ENCODE results near the gene CCL4.
A peak's percentile ranks its signal among the peaks of the same experiment; 100 is the strongest.

CCL4 gene

DNA sequence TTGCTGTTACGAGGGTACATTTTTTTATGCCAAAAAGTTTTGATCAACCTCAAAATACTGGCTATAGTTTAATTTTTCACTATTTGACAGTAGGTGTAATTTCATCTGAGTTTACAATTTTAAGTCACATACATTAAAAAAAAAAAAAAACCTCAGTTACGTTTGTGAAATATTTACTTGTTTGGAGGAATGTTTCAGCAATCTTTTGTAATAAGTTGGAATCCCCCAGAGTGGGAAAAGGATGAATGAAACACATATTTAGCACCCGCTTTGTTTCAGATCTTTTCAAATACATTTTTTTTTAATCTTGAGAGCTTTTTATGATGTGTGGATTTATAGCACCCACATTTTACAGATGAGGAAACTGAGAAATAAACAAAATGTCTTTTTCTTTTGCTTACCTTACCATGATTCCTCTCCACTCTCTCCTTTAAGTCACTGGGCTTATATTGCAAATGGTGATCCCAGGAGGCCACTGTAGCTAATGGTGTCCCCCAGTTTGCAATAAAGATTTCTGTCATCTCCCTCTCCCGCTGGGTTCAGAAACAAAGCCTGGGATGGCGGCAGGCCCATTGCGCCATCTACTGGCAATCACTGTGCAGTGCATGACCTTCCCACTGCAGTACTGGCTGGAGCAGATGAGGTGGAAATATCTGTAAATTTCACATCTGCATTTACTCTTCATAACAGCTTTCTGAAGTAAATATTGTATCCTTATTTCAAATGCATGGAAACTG lies 45.1 kb downstream of the CCL4 start:
- DNase-seq, result peak in 1 of 2 experiments; percentile 55

DNA sequence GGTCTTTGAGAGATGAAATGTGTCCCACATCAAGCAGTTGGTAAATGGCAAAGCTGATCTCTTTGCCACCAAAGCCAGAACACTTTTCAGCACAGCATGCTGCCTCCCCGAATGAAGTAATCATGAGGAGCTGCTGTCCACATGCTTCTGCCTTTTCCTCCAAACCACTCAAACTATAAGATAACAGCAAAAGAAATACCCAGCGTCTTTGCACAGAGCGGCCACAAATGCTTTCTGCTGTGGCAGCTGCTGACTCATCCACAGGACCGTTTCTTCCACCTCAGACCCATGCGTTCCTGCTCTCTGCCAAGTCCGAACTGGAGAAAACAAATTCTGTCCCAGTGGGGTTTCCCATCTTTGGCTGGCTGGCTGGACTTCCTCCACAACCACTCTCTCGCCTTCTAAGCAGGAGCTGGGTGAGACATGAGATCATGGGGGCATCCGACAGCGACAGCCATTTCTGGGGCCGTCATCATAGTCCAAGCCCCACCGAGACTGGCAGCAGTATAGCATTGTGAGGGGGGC lies 45.7 kb downstream of the CCL4 start:
- peak in 1 of 2 experiments; percentile 45 for DNase-seq

DNA sequence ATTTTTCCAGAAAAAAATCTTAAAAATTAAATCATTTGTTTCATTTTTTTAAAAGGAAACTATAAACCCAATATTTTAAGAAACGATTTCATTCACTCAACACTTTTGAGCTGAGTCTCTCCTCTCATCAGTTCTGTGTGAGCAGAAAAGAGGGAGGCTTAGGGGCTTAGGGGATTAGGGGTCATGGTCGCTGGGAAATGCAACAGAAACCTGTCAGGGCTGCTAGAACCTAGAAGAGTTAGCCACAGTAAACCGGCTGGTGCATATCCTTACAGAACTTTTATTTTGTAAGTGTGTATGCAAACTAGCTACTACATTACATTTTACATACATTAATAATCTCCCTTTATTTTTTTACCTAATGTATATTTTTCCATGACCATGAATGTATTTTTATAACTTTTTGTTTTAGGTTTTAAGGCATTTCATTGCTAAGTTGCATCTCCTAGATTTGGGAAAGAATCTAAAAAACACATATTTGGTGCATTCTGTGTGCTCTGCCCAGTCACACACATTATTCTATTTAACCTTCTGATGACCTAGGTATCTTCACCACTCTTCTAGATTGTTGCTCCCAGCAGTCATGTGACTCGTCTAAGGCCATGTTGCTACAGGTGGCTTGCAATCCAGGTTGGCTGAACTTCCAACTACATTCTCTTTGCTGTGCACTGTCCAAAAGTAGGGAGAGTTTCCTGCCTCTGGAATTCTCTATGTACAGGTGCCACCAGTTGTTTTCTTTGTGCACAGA lies 48.4 kb downstream of the CCL4 start:
- no peak for DNase-seq

DNA sequence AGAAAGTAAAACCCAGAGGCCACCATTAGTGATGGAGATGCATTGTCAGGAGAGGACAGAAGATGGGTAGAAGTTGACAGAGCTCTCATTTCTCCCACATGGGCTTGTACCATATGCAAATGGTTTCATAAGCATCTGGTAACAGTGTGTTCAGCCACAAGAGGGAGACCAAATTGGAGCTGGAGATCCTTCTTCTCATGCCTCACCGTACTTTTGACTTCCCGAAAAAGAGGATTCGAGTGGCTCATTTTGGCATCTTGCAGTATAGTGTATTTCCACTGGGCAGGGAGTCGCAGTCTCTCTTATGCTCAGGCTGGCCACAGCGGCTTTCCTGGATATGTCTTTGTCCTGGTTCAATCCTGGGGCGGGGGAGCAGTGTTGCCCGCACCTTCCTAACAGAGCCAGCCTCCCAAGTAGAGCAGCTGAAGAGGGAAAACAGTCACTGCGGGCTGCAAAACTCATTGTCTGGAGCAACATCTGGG lies 49.1 kb downstream of the CCL4 start:
- no peak for DNase-seq

DNA sequence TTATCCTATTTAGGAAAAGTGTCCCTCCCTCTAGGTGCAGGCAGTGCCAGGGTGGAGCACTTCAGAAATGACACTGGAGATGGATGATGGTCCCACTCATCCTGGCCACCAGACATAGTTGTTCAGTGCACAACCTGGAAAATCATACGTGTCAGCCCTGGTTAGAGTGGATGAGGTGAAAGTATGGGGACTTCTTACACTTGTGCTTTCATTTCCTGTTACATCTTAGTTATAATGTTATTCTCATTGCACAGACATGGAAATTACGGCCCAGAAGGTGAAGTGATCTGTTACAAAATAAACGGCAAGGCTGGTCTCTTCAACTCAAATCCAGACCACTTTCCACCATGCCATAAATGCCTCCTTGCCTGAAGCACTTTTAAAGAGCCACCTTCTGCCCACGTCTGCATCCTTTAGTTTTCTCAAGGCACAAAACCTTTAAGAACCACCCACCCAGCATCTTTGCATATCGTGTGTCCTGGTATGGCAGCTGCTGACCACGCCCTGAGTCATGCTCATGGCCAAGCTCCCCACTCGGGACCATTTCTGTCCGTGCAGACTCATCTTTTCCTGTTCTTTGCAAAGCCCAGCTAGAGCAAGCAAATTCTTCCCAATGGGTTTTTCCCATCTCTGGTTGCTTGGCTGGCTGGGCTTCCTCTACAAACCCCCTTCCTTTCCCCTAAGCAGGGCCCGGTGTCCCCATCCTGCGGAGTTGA lies 50.4 kb downstream of the CCL4 start:
- DNase-seq, result no peak
